Smooth muscle cell (in vitro differentiated cells): ENCODE measurements around the gene MAG. TPM values are rescaled to one million over a fixed set of nuclear protein-coding genes. Genes with fewer than 3 reads are reported as not detected.

ENCODE experiments used
- DNase-seq: peaks from one replicate; lab custom pipeline; 2025; ENCODE audit not compliant: unreplicated experiment; lab: John Stamatoyannopoulos, UW
- H2AFZ ChIP-seq: fragments of 200-600 bp; sonication (generic); 2 replicates; pipeline ENCODE4 v1.6.0; 2016; ENCODE audit warnings: antibody characterized with exemption, low read depth, mild to moderate bottlenecking
- H3F3A ChIP-seq: fragments of 200-600 bp; sonication (generic); 2 replicates; pipeline ENCODE4 v1.6.0; 2017; ENCODE audit warnings: antibody characterized with exemption, low read depth
- H3K27ac ChIP-seq: fragments of 200-600 bp; sonication (generic); 2 replicates; pipeline ENCODE4 v1.5.1; 2016; ENCODE audit warnings: low read depth, mild to moderate bottlenecking
- H3K27me3 ChIP-seq: fragments of 200-600 bp; sonication (generic); 2 replicates; pipeline ENCODE4 v1.6.1; 2016; ENCODE audit warnings: low read depth, mild to moderate bottlenecking
- H3K36me3 ChIP-seq: fragments of 200-600 bp; sonication (generic); 2 replicates; pipeline ENCODE4 v1.5.1; 2016; ENCODE audit warnings: low read depth
- H3K4me1 ChIP-seq: fragments of 200-600 bp; sonication (generic); 2 replicates; pipeline ENCODE4 v1.5.1; 2016; ENCODE audit warnings: low read depth
- H3K4me2 ChIP-seq: fragments of 200-600 bp; sonication (generic); 2 replicates; pipeline ENCODE4 v1.6.0; 2016; ENCODE audit warnings: mild to moderate bottlenecking
- H3K4me3 ChIP-seq: fragments of 200-600 bp; sonication (generic); 2 replicates; pipeline ENCODE4 v1.5.1; 2016; ENCODE audit warnings: mild to moderate bottlenecking
- H3K79me2 ChIP-seq: fragments of 200-600 bp; sonication (generic); 2 replicates; pipeline ENCODE4 v1.6.0; 2016; ENCODE audit warnings: low read depth, mild to moderate bottlenecking
- H3K9ac ChIP-seq: fragments of 200-600 bp; sonication (generic); 2 replicates; pipeline ENCODE4 v1.6.0; 2016; ENCODE audit warnings: low read depth
- H3K9me3 ChIP-seq: fragments of 200-600 bp; sonication (generic); replicated peaks from 2 replicates; pipeline ENCODE4 v1.5.1; 2016; ENCODE audit warnings: low read depth
- H4K20me1 ChIP-seq: fragments of 200-600 bp; sonication (generic); 2 replicates; pipeline ENCODE4 v1.6.0; 2016; ENCODE audit warnings: low read depth
- WGBS: methylation state at CpG from one replicate; pipeline ENCODE4 v1.1.7; 2016; ENCODE audit warnings: low lambda C conversion rate; 5-methylcytosine and 5-hydroxymethylcytosine counted together
- polyA plus RNA-seq: library from polyadenylated mRNA; unstranded; fragments of >200 nt; fragmentation: Nextera tagmentation; extraction: Ambion mirVana; gene quantifications from 2 replicates; pipeline ENCODE4 v1.2.1, GENCODE V29; 2016
- total RNA-seq: library from RNA; depleted of rRNA; stranded (reverse); fragments of >200 nt; gene quantifications from 2 replicates; pipeline ENCODE4 v1.2.3, GENCODE V29; 2014
- TF ChIP-seq, protein P1 (sequence below): fragments of 200-600 bp; sonication (generic); IDR thresholded peaks from 2 replicates; pipeline ENCODE4 v1.5.1; 2017; ENCODE audit warnings: borderline replicate concordance, mild to moderate bottlenecking, antibody characterized with exemption; ENCODE audit not compliant: insufficient read depth, poor library complexity, severe bottlenecking

MAG gene
- total and polyA plus RNA-seq, 2 experiments from 2014 or later: not detected

GRCh38 chr19:35308910-35309309 lies 16.9 kb downstream of the MAG start:
- TF ChIP-seq, protein P1, sequence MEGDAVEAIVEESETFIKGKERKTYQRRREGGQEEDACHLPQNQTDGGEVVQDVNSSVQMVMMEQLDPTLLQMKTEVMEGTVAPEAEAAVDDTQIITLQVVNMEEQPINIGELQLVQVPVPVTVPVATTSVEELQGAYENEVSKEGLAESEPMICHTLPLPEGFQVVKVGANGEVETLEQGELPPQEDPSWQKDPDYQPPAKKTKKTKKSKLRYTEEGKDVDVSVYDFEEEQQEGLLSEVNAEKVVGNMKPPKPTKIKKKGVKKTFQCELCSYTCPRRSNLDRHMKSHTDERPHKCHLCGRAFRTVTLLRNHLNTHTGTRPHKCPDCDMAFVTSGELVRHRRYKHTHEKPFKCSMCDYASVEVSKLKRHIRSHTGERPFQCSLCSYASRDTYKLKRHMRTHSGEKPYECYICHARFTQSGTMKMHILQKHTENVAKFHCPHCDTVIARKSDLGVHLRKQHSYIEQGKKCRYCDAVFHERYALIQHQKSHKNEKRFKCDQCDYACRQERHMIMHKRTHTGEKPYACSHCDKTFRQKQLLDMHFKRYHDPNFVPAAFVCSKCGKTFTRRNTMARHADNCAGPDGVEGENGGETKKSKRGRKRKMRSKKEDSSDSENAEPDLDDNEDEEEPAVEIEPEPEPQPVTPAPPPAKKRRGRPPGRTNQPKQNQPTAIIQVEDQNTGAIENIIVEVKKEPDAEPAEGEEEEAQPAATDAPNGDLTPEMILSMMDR: no peak
- no peaks in the 10 kb centered on the region for H3F3A ChIP-seq
- H3K9ac ChIP-seq: no peak overlapping the region
- no peak overlapping the region for H3K4me2 ChIP-seq
- H3K27ac ChIP-seq: no peak overlapping the region
- no peaks in the 10 kb centered on the region for H3K27me3 ChIP-seq
- H3K9me3 ChIP-seq: no peaks in the 10 kb centered on the region
- no peaks in the 10 kb centered on the region for H3K36me3 ChIP-seq
- H3K4me3 ChIP-seq: no peak overlapping the region
- H2AFZ ChIP-seq: no peak overlapping the region
- no peaks in the 10 kb centered on the region for H3K79me2 ChIP-seq
- WGBS: 89% methylated on average over 7 of the region's 7 CpGs
- H4K20me1 ChIP-seq: no peaks in the 10 kb centered on the region
- no peaks in the 10 kb centered on the region for H3K4me1 ChIP-seq
- no peak for DNase-seq

DNA sequence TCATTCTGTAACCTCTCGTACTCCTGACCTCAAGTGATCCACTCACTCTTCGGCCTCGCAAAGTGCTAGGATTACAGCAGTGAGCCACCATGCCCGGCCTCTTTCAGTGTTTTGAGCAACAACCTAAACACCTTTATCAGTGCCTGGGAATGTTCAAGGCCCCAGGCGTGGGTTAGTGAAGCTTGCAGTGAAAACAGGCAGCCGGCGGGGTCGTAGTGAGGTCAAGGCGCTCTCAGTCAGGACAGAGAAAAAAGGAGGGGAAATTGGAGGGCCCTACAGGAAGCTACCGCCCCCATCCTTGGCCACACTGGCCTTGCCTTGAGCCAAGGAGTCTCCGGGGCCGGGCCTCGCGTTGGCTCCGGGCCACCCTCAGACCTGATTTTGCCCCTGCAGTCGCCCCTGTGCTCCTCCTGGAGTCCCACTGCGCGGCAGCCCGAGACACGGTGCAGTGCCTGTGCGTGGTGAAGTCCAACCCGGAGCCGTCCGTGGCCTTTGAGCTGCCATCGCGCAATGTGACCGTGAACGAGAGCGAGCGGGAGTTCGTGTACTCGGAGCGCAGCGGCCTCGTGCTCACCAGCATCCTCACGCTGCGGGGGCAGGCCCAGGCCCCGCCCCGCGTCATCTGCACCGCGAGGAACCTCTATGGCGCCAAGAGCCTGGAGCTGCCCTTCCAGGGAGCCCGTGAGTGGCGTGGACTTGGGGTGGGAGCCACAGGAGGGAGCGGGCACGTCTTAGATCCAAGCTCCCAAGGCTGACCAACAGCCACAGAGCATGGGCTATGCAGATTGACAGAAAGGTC lies 17.7 kb downstream of the MAG start:
- H3F3A ChIP-seq: no peaks in the 10 kb centered on the region
- WGBS: 83% methylated on average over 46 of the region's 47 CpGs
- H3K4me3 ChIP-seq: no peak overlapping the region
- no peak overlapping the region for H2AFZ ChIP-seq
- H3K36me3 ChIP-seq: no peaks in the 10 kb centered on the region
- DNase-seq: no peak
- H3K79me2 ChIP-seq: no peaks in the 10 kb centered on the region
- no peak overlapping the region for H3K4me2 ChIP-seq
- no peaks in the 10 kb centered on the region for H3K4me1 ChIP-seq
- TF ChIP-seq, protein P1: no peak
- H3K27me3 ChIP-seq: no peaks in the 10 kb centered on the region
- no peaks in the 10 kb centered on the region for H3K9me3 ChIP-seq
- H4K20me1 ChIP-seq: no peaks in the 10 kb centered on the region
- no peak overlapping the region for H3K27ac ChIP-seq
- no peak overlapping the region for H3K9ac ChIP-seq

DNA sequence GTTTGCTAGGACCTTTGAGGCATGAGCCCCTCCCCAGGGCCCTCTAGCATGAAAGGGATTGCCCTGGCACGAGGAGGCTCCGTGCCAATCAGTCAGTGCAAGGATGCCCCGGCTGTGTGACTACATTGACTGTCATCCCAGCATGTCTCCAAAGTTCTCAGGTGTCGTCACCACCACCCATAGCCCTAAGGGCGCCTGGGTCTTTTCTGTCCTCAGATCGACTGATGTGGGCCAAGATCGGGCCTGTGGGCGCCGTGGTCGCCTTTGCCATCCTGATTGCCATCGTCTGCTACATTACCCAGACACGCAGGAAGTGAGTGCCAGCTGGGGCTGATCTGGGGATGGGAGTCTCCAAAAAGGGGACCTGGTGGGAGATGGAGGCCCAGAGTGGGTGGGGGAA lies 18.4 kb downstream of the MAG start:
- TF ChIP-seq, protein P1: no peak
- Histone ChIP-seq H3K36me3 (no peaks in the 10 kb centered on the region), H3K4me1 (no peaks in the 10 kb centered on the region), H2AFZ (no peak overlapping the region), H3K27ac (no peak overlapping the region), H4K20me1 (no peaks in the 10 kb centered on the region), H3K9me3 (no peaks in the 10 kb centered on the region), H3F3A (no peaks in the 10 kb centered on the region), H3K27me3 (no peaks in the 10 kb centered on the region), H3K9ac (no peak overlapping the region), H3K79me2 (no peaks in the 10 kb centered on the region), H3K4me2 (no peak overlapping the region), H3K4me3 (no peak overlapping the region)
- DNase-seq: no peak
- WGBS: 93% methylated on average over 12 of the region's 12 CpGs

DNA sequence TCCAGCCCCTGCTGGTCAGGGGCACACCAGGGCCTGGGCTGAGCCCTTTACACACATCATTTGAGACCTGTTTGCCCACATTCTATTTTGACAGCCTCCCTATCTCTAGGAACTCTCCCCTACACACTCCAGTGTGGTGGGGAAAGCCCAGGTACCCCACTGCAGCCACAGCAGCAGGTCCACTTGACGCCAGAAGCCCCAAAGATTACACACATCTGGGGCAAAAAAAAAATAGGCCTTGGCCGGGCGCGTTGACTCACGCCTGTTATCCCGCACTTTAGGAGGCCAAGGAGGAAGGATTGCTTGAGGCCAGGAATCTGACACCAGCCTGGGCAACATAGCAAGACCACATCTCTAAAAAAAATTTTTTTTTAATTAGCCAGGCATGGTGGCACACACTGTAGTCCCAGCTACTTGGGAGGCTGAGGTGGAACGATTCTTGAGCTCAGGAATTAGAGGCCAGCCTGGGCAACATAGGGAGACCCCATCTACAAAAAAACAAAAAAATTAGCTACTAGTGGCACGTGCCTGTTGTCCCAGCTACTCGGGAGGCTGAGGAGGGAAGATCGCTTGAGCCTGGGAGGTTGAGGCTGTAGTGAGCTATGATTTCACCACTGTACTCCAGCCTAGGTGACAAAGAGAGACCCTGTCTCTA lies 19.0 kb downstream of the MAG start:
- WGBS: 94% methylated on average over 10 of the region's 10 CpGs

More for the DNA sequence above, 19.0 kb downstream of the MAG start:
- no peak overlapping the region for H3K4me3 ChIP-seq
- no peak overlapping the region for H2AFZ ChIP-seq
- no peak overlapping the region for H3K9ac ChIP-seq
- no peak for DNase-seq
- no peak overlapping the region for H3K27ac ChIP-seq
- TF ChIP-seq, protein P1: no peak
- H3K27me3 ChIP-seq: no peaks in the 10 kb centered on the region
- no peaks in the 10 kb centered on the region for H3K4me1 ChIP-seq
- no peaks in the 10 kb centered on the region for H3K9me3 ChIP-seq
- H3K36me3 ChIP-seq: no peaks in the 10 kb centered on the region
- no peaks in the 10 kb centered on the region for H4K20me1 ChIP-seq
- H3K79me2 ChIP-seq: no peaks in the 10 kb centered on the region
- no peak overlapping the region for H3K4me2 ChIP-seq
- H3F3A ChIP-seq: no peaks in the 10 kb centered on the region
